KMS-11 (cell line): ENCODE measurements around the gene HOXD8.

ENCODE experiments used
- H2AFZ ChIP-seq: fragments of 200-600 bp; sonication (generic); 2 replicates; pipeline ENCODE4 v1.6.1; 2016; ENCODE audit warnings: antibody characterized with exemption, mixed run types, low read depth
- H3K27ac ChIP-seq: fragments of 200-600 bp; sonication (generic); 2 replicates; pipeline ENCODE4 v1.6.1; 2016; ENCODE audit warnings: mild to moderate bottlenecking, mixed run types
- H3K27me3 ChIP-seq: fragments of 200-600 bp; sonication (generic); 2 replicates; pipeline ENCODE4 v1.6.1; 2017; ENCODE audit warnings: mild to moderate bottlenecking, low read depth, mixed run types, moderate library complexity; ENCODE audit not compliant: insufficient read depth
- H3K36me3 ChIP-seq: fragments of 200-600 bp; sonication (generic); 2 replicates; pipeline ENCODE4 v1.6.1; 2017; ENCODE audit warnings: mild to moderate bottlenecking, mixed run types; ENCODE audit not compliant: insufficient read depth
- H3K4me1 ChIP-seq: fragments of 200-600 bp; sonication (generic); 2 replicates; pipeline ENCODE4 v1.6.1; 2016; ENCODE audit warnings: mild to moderate bottlenecking, low read depth, mixed run types; ENCODE audit not compliant: poor library complexity, severe bottlenecking
- H3K4me2 ChIP-seq: fragments of 200-600 bp; sonication (generic); 2 replicates; pipeline ENCODE4 v1.7.0; 2016; ENCODE audit warnings: mild to moderate bottlenecking, mixed run types
- H3K4me3 ChIP-seq: fragments of 200-600 bp; sonication (generic); IDR thresholded peaks from 2 replicates; pipeline ENCODE4 v1.6.1; 2017; ENCODE audit warnings: low read depth, low read length, mixed read lengths; ENCODE audit not compliant: insufficient read depth
- H3K79me2 ChIP-seq: fragments of 200-600 bp; sonication (generic); 2 replicates; pipeline ENCODE4 v1.6.1; 2016; ENCODE audit warnings: low read depth, mixed run types; ENCODE audit not compliant: insufficient read depth
- H3K9ac ChIP-seq: fragments of 200-600 bp; sonication (generic); 2 replicates; pipeline ENCODE4 v1.6.1; 2016; ENCODE audit warnings: mild to moderate bottlenecking, mixed run types
- H4K20me1 ChIP-seq: fragments of 200-600 bp; sonication (generic); 2 replicates; pipeline ENCODE4 v1.6.1; 2016; ENCODE audit warnings: mild to moderate bottlenecking, mixed run types; ENCODE audit not compliant: insufficient read depth
- CTCF ChIP-seq: fragments of 200-600 bp; sonication (generic); conservative IDR thresholded peaks from 2 replicates; pipeline ENCODE4 v1.6.1; 2017; ENCODE audit warnings: low read depth, mild to moderate bottlenecking, antibody characterized with exemption, low read length, moderate library complexity, mixed read lengths

The HOXD8 gene

GRCh38 chr2:176084611-176085119 lies 44.8 kb upstream of the HOXD8 start:
- no peak overlapping the region for H3K9ac ChIP-seq
- H3K4me3 ChIP-seq, result no peak overlapping the region
- no peak overlapping the region for H3K4me2 ChIP-seq
- no peaks in the 10 kb centered on the region for H3K79me2 ChIP-seq
- no peaks in the 10 kb centered on the region for H3K4me1 ChIP-seq
- H3K27me3 ChIP-seq, result no peaks in the 10 kb centered on the region
- no peak for TF ChIP-seq CTCF
- H2AFZ ChIP-seq, result no peak overlapping the region
- no peaks in the 10 kb centered on the region for H4K20me1 ChIP-seq
- no peaks in the 10 kb centered on the region for H3K36me3 ChIP-seq
- no peak overlapping the region for H3K27ac ChIP-seq

- Histone ChIP-seq H3K27ac (no peak overlapping the region), H3K4me3 (no peak overlapping the region), H3K4me2 (no peak overlapping the region), H3K9ac (no peak overlapping the region), H3K4me1 (no peaks in the 10 kb centered on the region), H2AFZ (no peak overlapping the region), H3K27me3 (no peaks in the 10 kb centered on the region), H3K36me3 (no peaks in the 10 kb centered on the region), H3K79me2 (no peaks in the 10 kb centered on the region), H4K20me1 (no peaks in the 10 kb centered on the region)
- no peak for TF ChIP-seq CTCF
Measured at GRCh38 chr2:176085120-176085788, 44.3 kb upstream of the HOXD8 start.

GRCh38 chr2:176085861-176086771 lies 43.4 kb upstream of the HOXD8 start:
- H3K9ac ChIP-seq, result no peak overlapping the region
- no peaks in the 10 kb centered on the region for H3K4me1 ChIP-seq
- H2AFZ ChIP-seq, result no peak overlapping the region
- H3K27ac ChIP-seq, result no peak overlapping the region
- H4K20me1 ChIP-seq, result no peaks in the 10 kb centered on the region
- peak; percentile 47; the same call in 1 of the 2 replicates for TF ChIP-seq CTCF
- H3K4me3 ChIP-seq, result no peak overlapping the region
- no peaks in the 10 kb centered on the region for H3K27me3 ChIP-seq
- no peak overlapping the region; the same call in 1 of the 2 replicates for H3K4me2 ChIP-seq
- H3K79me2 ChIP-seq, result no peaks in the 10 kb centered on the region
- H3K36me3 ChIP-seq, result no peaks in the 10 kb centered on the region

- Histone ChIP-seq H3K36me3 (no peaks in the 10 kb centered on the region), H4K20me1 (no peaks in the 10 kb centered on the region), H2AFZ (peak overlapping the region; percentile 54)
Measured at GRCh38 chr2:176087330-176088047, 42.0 kb upstream of the HOXD8 start.

More at GRCh38 chr2:176087330-176088047, 42.0 kb upstream of the HOXD8 start:
- no peaks in the 10 kb centered on the region for H3K27me3 ChIP-seq
- H3K79me2 ChIP-seq, result no peaks in the 10 kb centered on the region
- H3K9ac ChIP-seq, result no peak overlapping the region
- H3K27ac ChIP-seq, result no peak overlapping the region
- H3K4me3 ChIP-seq, result no peak overlapping the region
- H3K4me2 ChIP-seq, result no peak overlapping the region
- no peak for TF ChIP-seq CTCF
- H3K4me1 ChIP-seq, result no peaks in the 10 kb centered on the region
